CD8-positive, alpha-beta memory T cell (primary cell): Measurements from ENCODE around the gene NTM. TPM values are rescaled to one million over a fixed set of nuclear protein-coding genes. Genes with fewer than 3 reads are reported as not detected.

Experiments
- CTCF ChIA-PET: fragments of 350-600 bp; sonication (Branson Sonifier 250); formaldehyde crosslinking; loops from one replicate; lab custom pipeline; 2021; ENCODE audit warnings: antibody characterized with exemption; lab: Charles Lee
- POLR2A ChIA-PET: fragments of 350-600 bp; sonication (Branson Sonifier 250); formaldehyde crosslinking; loops from one replicate; lab custom pipeline; 2021; ENCODE audit warnings: antibody characterized with exemption; lab: Charles Lee
- DNase-seq, 5 donors: peaks; one replicate each; pipeline versions ENCODE4 v3.0.0 to v3.0.0-alpha.2; 2020 to 2022; ENCODE audit warnings: mixed read lengths in 1 of 5
- H3K27ac ChIP-seq: one replicate; pipeline ENCODE4 v1.7.0; 2013; ENCODE audit warnings: low read depth, mild to moderate bottlenecking, low read length, moderate library complexity
- H3K27me3 ChIP-seq: 2 replicates; pipeline ENCODE4 v1.7.0; 2013; ENCODE audit warnings: low read length, mild to moderate bottlenecking; ENCODE audit not compliant: insufficient read depth, poor library complexity, severe bottlenecking
- H3K36me3 ChIP-seq: 2 replicates; pipeline ENCODE4 v1.7.0; 2013; ENCODE audit warnings: mild to moderate bottlenecking, low read length, moderate library complexity; ENCODE audit not compliant: insufficient read depth
- H3K4me1 ChIP-seq: 2 replicates; pipeline ENCODE4 v1.7.0; 2013; ENCODE audit warnings: mild to moderate bottlenecking, low read length, moderate library complexity; ENCODE audit not compliant: insufficient read depth
- H3K4me3 ChIP-seq: 2 replicates; pipeline ENCODE4 v1.7.0; 2013; ENCODE audit warnings: mild to moderate bottlenecking, low read length
- H3K9me3 ChIP-seq: 2 replicates; pipeline ENCODE4 v1.7.0; 2013; ENCODE audit warnings: mild to moderate bottlenecking, low read length
- H3K27ac Mint-ChIP-seq, 8 donors: one replicate each; pipeline ENCODE4 v1.8.0; 2020 to 2021; ENCODE audit warnings: mixed read lengths in 8 of 8, mild to moderate bottlenecking in 6 of 8, inconsistent platforms in 3 of 8, moderate library complexity in 3 of 8
- H3K27me3 Mint-ChIP-seq, 2 donors: one replicate each; pipeline ENCODE4 v1.8.0; 2020 to 2021; ENCODE audit warnings: mixed read lengths in 2 of 2, mild to moderate bottlenecking in 1 of 2, moderate library complexity in 1 of 2
- H3K36me3 Mint-ChIP-seq, 3 donors: one replicate each; pipeline ENCODE4 v1.8.0; 2020 to 2021; ENCODE audit warnings: mixed read lengths in 3 of 3, inconsistent platforms in 1 of 3, mild to moderate bottlenecking in 1 of 3
- H3K4me1 Mint-ChIP-seq, 3 donors: one replicate each; pipeline ENCODE4 v1.8.0; 2020 to 2021; ENCODE audit warnings: mixed read lengths in 3 of 3, inconsistent platforms in 1 of 3, mild to moderate bottlenecking in 1 of 3
- H3K4me3 Mint-ChIP-seq, 7 donors: one replicate each; pipeline ENCODE4 v1.8.0; 2020 to 2021; ENCODE audit warnings: mixed read lengths in 7 of 7, mild to moderate bottlenecking in 6 of 7, moderate library complexity in 4 of 7, inconsistent platforms in 2 of 7
- H3K9me3 Mint-ChIP-seq, 5 donors: one replicate each; pipeline ENCODE4 v1.8.0; 2020 to 2022; ENCODE audit warnings: mixed read lengths in 5 of 5, mild to moderate bottlenecking in 3 of 5, moderate library complexity in 2 of 5, inconsistent platforms in 1 of 5
- polyA plus RNA-seq: library from polyadenylated mRNA; unstranded; fragments of 300-500 nt; fragmentation: Illumina TruSeq; gene quantifications from one replicate; pipeline ENCODE4 v1.2.3, GENCODE V29; 2021
- total RNA-seq, 2 experiments: library from RNA; stranded (reverse); gene quantifications; one replicate each; pipeline ENCODE4 v1.2.3, GENCODE V29; 2021

Gene NTM
- total and polyA plus RNA-seq, 3 experiments from 2014 or later: not detected

DNA sequence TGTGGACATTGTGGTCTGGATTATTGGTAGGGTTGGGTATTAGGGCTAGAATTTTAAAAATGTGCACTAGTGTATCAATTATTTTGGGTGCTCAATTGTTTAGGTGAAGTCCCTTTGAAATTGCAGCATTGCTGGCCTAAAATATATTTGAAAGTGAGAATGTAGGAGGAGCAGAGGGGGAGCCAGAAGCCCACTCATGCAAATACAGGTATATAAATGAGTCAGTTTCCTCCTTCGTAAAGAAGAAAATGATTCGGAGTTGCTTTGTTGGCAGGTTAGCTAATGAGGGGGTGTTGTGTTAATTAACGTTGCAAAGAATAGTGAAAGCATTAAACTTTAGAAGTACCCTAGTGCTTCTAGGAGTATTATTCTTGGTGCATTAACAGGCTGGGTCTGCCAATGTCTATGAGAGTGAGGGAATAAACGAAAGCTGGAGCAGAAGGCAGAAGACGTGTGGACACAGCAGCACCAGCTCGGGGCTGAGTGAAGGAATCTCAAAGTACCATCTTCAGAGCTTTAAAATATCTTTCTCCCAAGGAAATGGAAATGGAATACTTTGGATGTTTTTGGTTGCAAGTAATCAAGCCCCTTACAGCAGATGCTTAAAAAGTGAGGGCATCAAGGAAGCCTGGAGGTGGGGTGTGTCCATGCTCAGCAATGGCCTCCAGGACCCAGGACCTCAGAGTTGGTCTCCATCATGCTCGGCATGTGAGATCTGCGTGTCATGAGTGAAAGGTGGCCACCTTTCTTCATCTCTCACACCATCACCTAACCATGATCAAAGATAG is 522.9 kb downstream of the NTM start:
- Histone ChIP-seq H3K27me3 (no peaks in the 10 kb centered on the region), H3K4me1 (no peaks in the 10 kb centered on the region)

DNA sequence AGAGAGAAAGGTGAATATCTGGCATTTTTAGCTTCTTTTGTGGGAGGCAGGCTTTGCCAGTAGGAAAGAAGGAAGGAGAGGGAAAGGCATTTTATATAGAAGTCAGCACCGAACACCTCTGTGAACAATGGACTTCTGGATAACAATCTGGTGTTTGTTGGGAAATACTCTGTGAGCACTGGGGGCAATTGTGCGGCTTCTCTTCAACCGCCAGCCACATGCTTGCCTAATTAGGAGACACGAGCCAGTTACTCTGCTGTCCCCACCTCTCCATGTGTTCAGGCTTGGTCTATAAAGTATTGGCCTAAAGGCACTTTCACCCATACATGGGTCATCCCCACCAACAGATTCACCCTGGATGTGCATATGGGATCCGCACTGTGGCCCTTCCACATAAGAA is 523.6 kb downstream of the NTM start:
- H3K4me1 Mint-ChIP-seq: no peaks in the 10 kb centered on the region
- no peak overlapping the region for H3K27ac Mint-ChIP-seq
- CTCF ChIA-PET: no interaction called here
- peaks cover 0 to 4% (median 0%) of the 10 kb centered on the region in 5 donors for H3K9me3 Mint-ChIP-seq
- POLR2A ChIA-PET: no interaction called here
- no peak for DNase-seq
- no peak overlapping the region for H3K4me3 Mint-ChIP-seq
- no peaks in the 10 kb centered on the region for H3K9me3 ChIP-seq
- H3K4me1 ChIP-seq: no peaks in the 10 kb centered on the region
- H3K36me3 ChIP-seq: no peaks in the 10 kb centered on the region
- H3K27me3 Mint-ChIP-seq: no peaks in the 10 kb centered on the region
- H3K36me3 Mint-ChIP-seq: no peaks in the 10 kb centered on the region
- no peak overlapping the region for H3K27ac ChIP-seq
- no peaks in the 10 kb centered on the region for H3K27me3 ChIP-seq
- no peak overlapping the region for H3K4me3 ChIP-seq

More for the DNA sequence above, 522.9 kb downstream of the NTM start:
- Histone ChIP-seq H3K9me3 (no peaks in the 10 kb centered on the region), H3K27ac (no peak overlapping the region), H3K36me3 (no peaks in the 10 kb centered on the region), H3K4me3 (no peak overlapping the region)
- H3K36me3 Mint-ChIP-seq: no peaks in the 10 kb centered on the region
- H3K27ac Mint-ChIP-seq: no peak overlapping the region
- ChIA-PET CTCF (no interaction called here), POLR2A (no interaction called here)
- H3K4me3 Mint-ChIP-seq: no peak overlapping the region
- no peaks in the 10 kb centered on the region for H3K27me3 Mint-ChIP-seq
- no peak for DNase-seq
- no peaks in the 10 kb centered on the region for H3K4me1 Mint-ChIP-seq
- H3K9me3 Mint-ChIP-seq: peaks cover 0 to 2% (median 0%) of the 10 kb centered on the region in 5 donors

DNA sequence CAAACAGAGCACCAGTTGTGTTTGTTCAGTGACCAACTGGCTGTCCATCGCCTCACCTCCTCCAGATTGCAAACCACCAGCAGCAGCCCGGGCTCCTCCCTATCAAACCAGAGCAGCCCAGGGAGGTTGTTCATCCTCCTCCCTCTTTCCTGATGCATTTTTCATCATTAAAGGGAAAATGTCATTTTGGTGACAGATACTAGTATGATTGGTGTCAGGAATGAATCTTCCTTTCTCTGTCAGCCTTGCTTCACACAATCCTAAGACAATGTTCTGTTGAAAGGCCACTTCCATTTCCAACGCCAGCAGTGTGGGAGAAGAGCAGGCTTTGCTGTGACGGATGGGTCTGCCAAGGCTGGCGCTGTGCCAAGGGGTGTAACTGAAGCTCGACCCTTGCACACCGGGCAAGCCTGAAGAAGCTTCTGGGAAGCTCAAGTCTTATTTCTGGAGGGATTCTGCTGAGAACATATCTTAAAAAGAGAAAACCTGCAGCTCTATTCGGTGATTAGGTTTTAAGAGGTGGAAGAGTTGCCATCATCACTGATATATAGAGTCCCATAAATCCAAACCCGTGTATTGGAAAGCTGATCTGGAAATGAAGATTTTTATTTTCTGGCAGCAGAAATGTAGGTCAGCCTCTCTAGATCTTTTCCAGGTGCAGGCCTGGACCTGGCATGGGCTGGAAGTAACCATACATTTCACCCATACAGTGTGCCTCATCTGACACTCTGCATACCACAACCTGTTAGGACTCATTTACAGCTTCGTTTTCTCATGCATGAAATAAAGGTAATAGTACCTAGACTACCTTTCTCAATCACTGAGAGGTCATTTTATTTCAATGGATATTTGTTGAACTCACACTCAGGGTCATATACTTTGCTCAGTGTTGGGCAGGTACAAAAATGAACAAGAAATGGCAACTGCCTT is 524.5 kb downstream of the NTM start:
- H3K4me1 Mint-ChIP-seq: no peaks in the 10 kb centered on the region
- H3K9me3 ChIP-seq: no peaks in the 10 kb centered on the region
- DNase-seq: no peak
- H3K27ac ChIP-seq: no peak overlapping the region
- no peaks in the 10 kb centered on the region for H3K36me3 Mint-ChIP-seq
- no peaks in the 10 kb centered on the region for H3K36me3 ChIP-seq
- H3K27ac Mint-ChIP-seq: no peak overlapping the region
- peaks cover 0 to 7% (median 0%) of the 10 kb centered on the region in 5 donors for H3K9me3 Mint-ChIP-seq
- no peaks in the 10 kb centered on the region for H3K4me1 ChIP-seq
- no peaks in the 10 kb centered on the region for H3K27me3 Mint-ChIP-seq
- ChIA-PET CTCF (no interaction called here), POLR2A (no interaction called here)
- no peaks in the 10 kb centered on the region for H3K27me3 ChIP-seq
- H3K4me3 ChIP-seq: no peak overlapping the region
- peak overlapping the region in 1 of 7 donors; percentile 36 for H3K4me3 Mint-ChIP-seq

- Mint-ChIP-seq H3K36me3 (no peaks in the 10 kb centered on the region), H3K4me1 (no peaks in the 10 kb centered on the region), H3K27me3 (no peaks in the 10 kb centered on the region), H3K9me3 (peaks cover 0 to 9% (median 3%) of the 10 kb centered on the region in 5 donors), H3K27ac (no peak overlapping the region), H3K4me3 (no peak overlapping the region)
- H3K4me1 ChIP-seq: no peaks in the 10 kb centered on the region
- H3K27ac ChIP-seq: no peak overlapping the region
- DNase-seq: no peak
- CTCF ChIA-PET: interaction anchor here (0.7 kb wide), 1 partner anchor 307 kb away, joined by 3 read pairs; no protein-coding TSS in a partner anchor
- POLR2A ChIA-PET: no interaction called here
- H3K4me3 ChIP-seq: no peak overlapping the region
- no peaks in the 10 kb centered on the region for H3K27me3 ChIP-seq
- H3K9me3 ChIP-seq: no peaks in the 10 kb centered on the region
- H3K36me3 ChIP-seq: no peaks in the 10 kb centered on the region
These were observed 525.5 kb downstream of the NTM start for GRCh38 chr11:131895865-131896264.

DNA sequence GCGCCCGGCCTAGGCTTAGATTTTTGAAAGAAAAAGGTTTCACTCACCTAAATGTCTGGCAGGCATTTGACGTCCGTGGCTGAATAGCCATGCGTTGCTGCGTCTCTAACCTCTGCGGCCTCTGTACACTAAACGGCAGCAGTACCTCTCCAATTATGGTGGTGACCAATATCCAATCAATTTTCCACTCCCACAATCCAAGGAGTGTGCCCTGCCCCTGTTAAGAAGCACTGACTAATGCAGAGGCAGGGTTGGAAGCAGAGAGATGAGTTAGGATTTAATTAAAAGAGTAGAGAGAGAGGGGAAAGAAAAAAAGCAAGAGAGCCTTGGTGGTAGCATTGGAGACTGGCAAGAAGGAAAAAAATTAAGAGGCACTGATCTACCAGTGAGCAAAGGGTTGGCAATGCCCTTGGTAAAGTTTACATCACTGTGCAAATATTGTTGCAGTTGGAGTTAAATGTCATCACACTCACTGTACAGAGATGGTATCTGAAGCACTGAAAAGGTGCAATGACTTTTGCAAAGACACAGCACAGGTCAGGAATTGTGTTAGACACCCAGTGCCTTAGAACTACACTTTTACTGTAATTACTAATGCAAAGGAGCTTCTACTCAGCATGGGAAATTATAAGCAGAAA is 526.7 kb downstream of the NTM start:
- DNase-seq: no peak
- H3K27me3 Mint-ChIP-seq: no peaks in the 10 kb centered on the region
- Histone ChIP-seq H3K4me1 (no peaks in the 10 kb centered on the region), H3K27me3 (no peaks in the 10 kb centered on the region), H3K36me3 (no peaks in the 10 kb centered on the region), H3K4me3 (no peak overlapping the region), H3K9me3 (no peaks in the 10 kb centered on the region), H3K27ac (no peak overlapping the region)
- CTCF ChIA-PET: no interaction called here
- no peak overlapping the region for H3K27ac Mint-ChIP-seq
- H3K4me3 Mint-ChIP-seq: no peak overlapping the region
- H3K4me1 Mint-ChIP-seq: no peaks in the 10 kb centered on the region
- POLR2A ChIA-PET: no interaction called here
- peaks cover 0 to 9% (median 3%) of the 10 kb centered on the region in 5 donors for H3K9me3 Mint-ChIP-seq
- H3K36me3 Mint-ChIP-seq: no peaks in the 10 kb centered on the region

DNA sequence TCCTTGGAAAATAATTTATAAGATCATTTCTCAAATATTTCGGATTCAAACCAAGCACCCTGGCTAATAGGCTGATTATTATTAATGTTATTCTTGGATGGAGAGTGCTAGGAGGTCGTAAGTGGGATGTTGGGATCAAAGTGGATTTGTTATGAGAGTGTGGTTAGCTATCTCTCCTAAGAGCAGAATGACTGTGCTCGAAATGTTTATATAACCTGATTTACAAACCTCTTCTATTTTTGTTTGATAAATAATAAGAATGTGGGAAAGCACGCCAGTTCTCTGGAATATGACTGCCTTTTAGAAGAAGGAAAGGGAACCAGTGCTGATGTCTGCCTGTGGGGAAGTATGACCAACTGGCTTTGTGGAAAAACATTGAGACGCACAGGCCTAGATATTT is 527.5 kb downstream of the NTM start:
- Mint-ChIP-seq H3K36me3 (no peaks in the 10 kb centered on the region), H3K4me1 (no peaks in the 10 kb centered on the region), H3K9me3 (peaks cover 0 to 9% (median 3%) of the 10 kb centered on the region in 5 donors), H3K4me3 (no peak overlapping the region), H3K27ac (no peak overlapping the region), H3K27me3 (no peaks in the 10 kb centered on the region)
- ChIA-PET POLR2A (no interaction called here), CTCF (no interaction called here)
- Histone ChIP-seq H3K27ac (no peak overlapping the region), H3K4me3 (no peak overlapping the region), H3K36me3 (no peaks in the 10 kb centered on the region), H3K9me3 (no peaks in the 10 kb centered on the region), H3K27me3 (no peaks in the 10 kb centered on the region), H3K4me1 (no peaks in the 10 kb centered on the region)
- DNase-seq: no peak

- no peaks in the 10 kb centered on the region for H3K36me3 Mint-ChIP-seq
- no peak for DNase-seq
- H3K27me3 ChIP-seq: no peaks in the 10 kb centered on the region
- ChIA-PET CTCF (no interaction called here), POLR2A (no interaction called here)
- H3K4me1 Mint-ChIP-seq: no peaks in the 10 kb centered on the region
- H3K27ac Mint-ChIP-seq: no peak overlapping the region
- no peaks in the 10 kb centered on the region for H3K27me3 Mint-ChIP-seq
- peaks cover 0 to 9% (median 3%) of the 10 kb centered on the region in 5 donors for H3K9me3 Mint-ChIP-seq
- no peak overlapping the region for H3K4me3 ChIP-seq
- no peaks in the 10 kb centered on the region for H3K36me3 ChIP-seq
- H3K27ac ChIP-seq: no peak overlapping the region
- H3K9me3 ChIP-seq: no peaks in the 10 kb centered on the region
- no peaks in the 10 kb centered on the region for H3K4me1 ChIP-seq
- no peak overlapping the region for H3K4me3 Mint-ChIP-seq
These were observed 528.5 kb downstream of the NTM start for GRCh38 chr11:131898949-131899348.
